HG02938 (cell line): ENCODE data around the gene ITIH5.
"Not testable (repeated sequence)": the region's sequence is repeated elsewhere in the genome, so short reads cannot be mapped to it uniquely, and the experiment has no call there.

Experiments used
- ATAC-seq: cut with Tn5 transposase; IDR thresholded peaks from one replicate; pipeline ENCODE4 v1.9.1; 2021; ENCODE audit warnings: mild to moderate bottlenecking, moderate library complexity; ENCODE audit not compliant: unreplicated experiment

Gene ITIH5

GRCh38 chr10:7666253-7667023 lies at the start of gene ITIH5:
ITIH5 (minus strand) TSS chr10:7666966; CDS start chr10:7666892, 74 bp downstream.
- no peak for ATAC-seq

- no peak for ATAC-seq
Observed at GRCh38 chr10:7715515-7715914, 48.7 kb upstream of the ITIH5 start.

- not testable (repeated sequence) for ATAC-seq
Observed at GRCh38 chr10:7711075-7711474, 44.3 kb upstream of the ITIH5 start.

DNA sequence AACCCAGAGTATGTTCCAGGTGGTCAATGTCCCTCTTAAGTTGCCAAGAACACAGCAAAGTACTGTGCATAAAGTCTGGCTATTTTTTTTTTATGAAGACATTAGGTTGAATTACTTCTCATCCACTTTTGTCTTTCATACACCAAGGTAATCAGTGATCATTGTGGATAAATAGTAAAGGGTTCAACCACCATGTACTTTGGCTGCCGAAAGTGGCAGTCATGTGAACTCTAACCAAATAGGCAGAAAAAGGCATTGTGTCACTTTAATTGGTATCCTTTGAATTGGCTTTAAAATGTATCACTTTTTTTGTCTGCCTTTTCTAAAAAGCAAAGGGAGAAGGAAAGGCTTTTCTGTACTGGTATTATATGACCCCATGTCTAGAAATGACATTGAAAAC lies 43.7 kb upstream of the ITIH5 start:
- ATAC-seq: no peak

- ATAC-seq: no peak
Observed at GRCh38 chr10:7708832-7709231, 42.1 kb upstream of the ITIH5 start.

- ATAC-seq: no peak
Observed at GRCh38 chr10:7707858-7708622, 41.3 kb upstream of the ITIH5 start.

- no peak for ATAC-seq
Observed at GRCh38 chr10:7707102-7707501, 40.3 kb upstream of the ITIH5 start.

DNA sequence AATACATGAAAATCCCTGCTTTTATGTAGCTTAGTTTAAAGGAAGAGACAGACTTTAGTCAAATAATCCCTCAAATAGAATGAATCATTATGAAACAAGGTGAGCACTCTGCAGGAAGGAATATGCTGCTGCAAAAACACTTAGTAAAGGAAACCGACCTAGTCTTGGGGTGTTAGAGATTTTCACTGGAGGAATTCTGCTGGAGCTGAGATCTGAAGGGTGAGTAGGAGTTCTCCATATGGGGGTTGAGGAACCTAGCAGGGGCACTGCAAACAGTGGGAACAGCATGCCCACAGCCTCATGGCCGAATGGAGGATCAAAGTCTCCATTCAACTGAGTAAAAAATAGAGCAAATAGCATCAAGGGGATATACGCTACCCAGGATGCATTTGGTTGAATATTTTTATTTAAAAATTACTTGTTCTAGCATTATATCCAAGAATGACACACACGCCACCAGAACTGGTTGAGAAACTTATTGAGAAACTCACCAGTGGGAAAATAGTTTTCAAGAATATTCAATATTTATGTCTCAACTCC lies 39.8 kb upstream of the ITIH5 start:
- no peak for ATAC-seq

- ATAC-seq: no peak
Observed at GRCh38 chr10:7705341-7705740, 38.6 kb upstream of the ITIH5 start.

DNA sequence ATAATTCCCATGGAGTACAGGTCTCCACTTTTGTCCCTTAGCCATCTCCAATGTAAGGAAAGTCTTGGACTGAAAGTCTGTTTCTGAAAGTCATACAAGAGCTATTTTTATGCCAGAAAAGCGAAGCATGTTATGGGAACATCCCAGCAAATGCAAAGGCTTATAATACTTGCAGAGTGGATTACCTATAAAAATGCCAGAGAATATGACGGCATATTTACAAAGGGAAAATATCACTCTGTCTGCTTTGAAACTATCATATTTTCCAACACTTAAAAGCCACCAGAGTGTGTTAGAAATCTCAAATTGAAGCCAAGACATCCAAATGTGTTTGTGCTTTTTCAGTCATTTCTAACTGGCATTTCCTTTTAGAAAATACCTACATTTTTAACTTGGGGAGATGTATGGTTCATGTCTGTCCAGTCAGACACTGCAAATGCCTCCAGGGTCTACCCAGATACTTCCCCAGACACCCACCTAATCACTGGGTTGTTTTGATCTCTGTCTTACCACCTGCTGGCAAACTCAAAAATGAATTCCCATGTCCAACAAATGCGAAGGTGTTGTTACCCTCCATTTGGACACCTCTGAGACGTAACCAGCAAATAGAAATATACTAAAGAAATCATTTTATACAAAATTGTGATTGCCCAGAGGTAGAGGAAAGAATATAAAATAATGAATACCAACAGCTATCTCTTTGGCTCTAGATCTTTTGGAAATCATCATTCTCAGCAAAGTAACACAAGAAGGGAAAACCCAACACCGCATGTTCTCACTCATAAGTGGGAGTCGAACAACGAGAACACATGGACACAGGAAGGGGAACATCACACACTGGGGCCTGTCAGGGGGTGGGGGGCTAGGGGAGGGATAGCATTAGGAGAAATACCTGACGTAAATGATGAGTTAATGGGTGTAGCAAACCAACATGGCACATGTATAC lies 37.6 kb upstream of the ITIH5 start:
- ATAC-seq: no peak

DNA sequence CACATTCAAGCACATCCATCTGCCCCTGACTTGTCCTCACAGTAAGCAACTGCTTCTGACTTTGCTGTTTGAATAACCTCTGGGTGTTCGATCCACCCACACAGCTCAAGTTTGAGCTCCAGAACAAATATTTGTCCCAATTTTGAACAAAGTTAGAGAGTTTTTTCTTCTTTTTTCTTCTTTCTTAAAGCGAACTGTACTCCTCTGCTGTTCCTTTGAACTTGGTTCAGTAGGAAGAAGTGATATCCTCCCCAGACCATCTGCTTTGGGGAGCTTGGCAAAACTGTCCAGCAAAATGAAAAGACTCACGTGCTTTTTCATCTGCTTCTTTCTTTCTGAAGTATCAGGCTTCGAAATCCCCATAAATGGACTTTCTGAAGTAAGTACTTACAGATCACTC lies 36.4 kb upstream of the ITIH5 start, which contains the start of gene ITIH2:
TSS of gene ITIH2 (plus strand) at position 177 of the 400 bp plus-strand sequence. CDS start at position 296, 119 bp downstream.
- no peak for ATAC-seq

DNA sequence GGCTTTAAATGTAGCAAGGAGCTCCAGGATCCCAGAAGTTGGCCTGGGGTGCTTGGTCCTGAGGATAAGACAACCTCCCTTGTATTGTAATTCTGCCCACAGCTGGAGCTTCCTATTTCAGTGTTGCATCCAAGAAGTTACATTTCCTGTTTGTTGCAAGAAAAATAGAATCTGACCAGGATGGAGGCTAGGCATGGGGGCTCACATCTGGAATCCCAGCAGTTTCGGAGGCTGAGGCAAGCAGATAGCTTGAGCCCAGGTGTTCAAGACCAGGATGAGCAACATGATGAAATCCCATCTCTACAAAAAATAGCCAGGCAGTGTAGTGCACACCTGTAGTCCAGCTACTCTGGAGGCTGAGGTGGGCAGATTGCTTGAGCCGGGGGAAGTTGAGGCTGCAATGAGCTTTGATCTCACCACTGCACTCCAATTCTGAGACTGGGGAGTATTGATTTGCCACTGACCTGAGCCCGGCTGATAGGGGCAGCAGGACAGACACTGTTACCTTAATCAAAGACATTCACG lies 35.6 kb upstream of the ITIH5 start:
- no peak for ATAC-seq

DNA sequence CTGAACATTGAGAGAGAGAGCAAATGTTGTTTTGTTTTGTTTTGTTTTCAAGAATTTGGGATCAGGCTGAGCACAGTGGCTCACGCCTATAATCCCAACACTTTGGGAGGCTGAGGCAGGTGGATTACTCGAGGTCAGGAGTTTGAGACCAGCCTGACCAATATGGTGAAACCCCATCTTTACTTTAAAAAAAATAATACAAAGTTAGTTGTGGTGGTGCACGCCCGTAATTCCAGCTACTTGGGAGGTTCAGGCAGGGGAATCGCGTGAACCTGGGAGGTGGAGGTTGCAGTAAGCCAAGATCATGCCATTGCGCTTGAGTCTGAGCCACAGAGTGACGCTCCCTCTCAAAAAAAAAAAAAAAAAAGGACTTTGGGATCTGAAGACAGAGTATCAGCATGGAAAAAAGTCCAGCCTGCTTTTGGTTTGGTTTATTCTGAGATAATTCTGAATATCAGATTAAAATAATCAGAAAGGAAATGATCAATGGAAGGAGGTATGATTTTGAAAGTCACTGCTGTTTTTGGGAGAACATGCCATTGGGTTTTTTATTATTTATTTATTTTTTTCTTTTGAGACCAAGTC lies 34.5 kb upstream of the ITIH5 start:
- no peak for ATAC-seq

GRCh38 chr10:7700577-7701125 lies 33.9 kb upstream of the ITIH5 start:
- no peak for ATAC-seq

- ATAC-seq: no peak
Observed at GRCh38 chr10:7697426-7697825, 30.7 kb upstream of the ITIH5 start.

GRCh38 chr10:7696545-7696944 lies 29.8 kb upstream of the ITIH5 start:
- ATAC-seq: no peak

- ATAC-seq: not testable (repeated sequence)
Observed at GRCh38 chr10:7693194-7693593, 26.4 kb upstream of the ITIH5 start.

- ATAC-seq: not testable (repeated sequence)
Observed at GRCh38 chr10:7692368-7692767, 25.6 kb upstream of the ITIH5 start.

GRCh38 chr10:7690885-7691597 lies 24.3 kb upstream of the ITIH5 start:
- not testable (repeated sequence) for ATAC-seq
